SIG-M5 treated with dmso at 0.1 percent for 504 hours (cell line): Measurements from ENCODE around the gene CD300C.
"Not testable (repeated sequence)": the region's sequence is repeated elsewhere in the genome, so short reads cannot be mapped to it uniquely, and the experiment has no call there.

Experiments used
- DNase-seq: peaks from one replicate; lab custom pipeline; 2025; ENCODE audit not compliant: unreplicated experiment; lab: John Stamatoyannopoulos, UW

CD300C gene

GRCh38 chr17:74532115-74532514 is 13.8 kb downstream of the CD300C start:
- DNase-seq = peak; percentile 99

- peak; percentile 55 for DNase-seq
Observed at GRCh38 chr17:74531231-74531761, 14.6 kb downstream of the CD300C start, which contains the start of gene CD300LB. TSS of gene CD300LB (minus strand) at chr17:74531475. CDS start at chr17:74531350, 125 bp downstream.

GRCh38 chr17:74530831-74531150 is 15.1 kb downstream of the CD300C start:
- no peak for DNase-seq

- no peak for DNase-seq
Observed at GRCh38 chr17:74529243-74529642, 16.7 kb downstream of the CD300C start.

- DNase-seq = peak; percentile 99
Observed at GRCh38 chr17:74528491-74529199, 17.3 kb downstream of the CD300C start.

- no peak for DNase-seq
Observed at GRCh38 chr17:74527756-74528155, 18.2 kb downstream of the CD300C start.

- DNase-seq = no peak
Observed at GRCh38 chr17:74527081-74527480, 18.8 kb downstream of the CD300C start.

- no peak for DNase-seq
Observed at GRCh38 chr17:74526681-74527080, 19.2 kb downstream of the CD300C start.

GRCh38 chr17:74525781-74526288 is 20.1 kb downstream of the CD300C start:
- no peak for DNase-seq

- DNase-seq = no peak
Observed at GRCh38 chr17:74525465-74525725, 20.5 kb downstream of the CD300C start.

- DNase-seq = no peak
Observed at GRCh38 chr17:74524653-74525464, 21.1 kb downstream of the CD300C start.

GRCh38 chr17:74523308-74523707 is 22.6 kb downstream of the CD300C start:
- DNase-seq = no peak

GRCh38 chr17:74522381-74523105 is 23.4 kb downstream of the CD300C start:
- no peak for DNase-seq

GRCh38 chr17:74521701-74522201 is 24.2 kb downstream of the CD300C start:
- peak; percentile 93 for DNase-seq

GRCh38 chr17:74520790-74521480 is 25.0 kb downstream of the CD300C start:
- DNase-seq = peak; percentile 98

GRCh38 chr17:74520016-74520434 is 25.9 kb downstream of the CD300C start:
- DNase-seq = peak; percentile 93

GRCh38 chr17:74518413-74518981 is 27.4 kb downstream of the CD300C start:
- DNase-seq = not testable (repeated sequence)

GRCh38 chr17:74516561-74517328 is 29.2 kb downstream of the CD300C start:
- DNase-seq = no peak

GRCh38 chr17:74515941-74516340 is 30.0 kb downstream of the CD300C start:
- DNase-seq = no peak
